ENCODE data around the gene ST3GAL4. TPM values are rescaled to one million over a fixed set of nuclear protein-coding genes. Genes with fewer than 3 reads are reported as not detected.
A peak's percentile ranks its signal among the peaks of the same experiment; 100 is the strongest.

ST3GAL4 gene
- total and polyA plus RNA-seq, 7 donors: 43.1 to 336 (median 69.2) TPM

GRCh38 chr11:126404367-126404766 is 48.9 kb downstream of the ST3GAL4 start:
- no peak for DNase-seq
- Histone ChIP-seq H3K27ac (no peak overlapping the region), H3K4me3 (no peak overlapping the region), H3K36me3 (peaks cover 0 to 30% (median 16%) of the 10 kb centered on the region in 4 donors), H3K9me3 (no peaks in the 10 kb centered on the region), H3K4me1 (no peaks in the 10 kb centered on the region), H3K27me3 (no peaks in the 10 kb centered on the region)
- TF ChIP-seq, protein P1, sequence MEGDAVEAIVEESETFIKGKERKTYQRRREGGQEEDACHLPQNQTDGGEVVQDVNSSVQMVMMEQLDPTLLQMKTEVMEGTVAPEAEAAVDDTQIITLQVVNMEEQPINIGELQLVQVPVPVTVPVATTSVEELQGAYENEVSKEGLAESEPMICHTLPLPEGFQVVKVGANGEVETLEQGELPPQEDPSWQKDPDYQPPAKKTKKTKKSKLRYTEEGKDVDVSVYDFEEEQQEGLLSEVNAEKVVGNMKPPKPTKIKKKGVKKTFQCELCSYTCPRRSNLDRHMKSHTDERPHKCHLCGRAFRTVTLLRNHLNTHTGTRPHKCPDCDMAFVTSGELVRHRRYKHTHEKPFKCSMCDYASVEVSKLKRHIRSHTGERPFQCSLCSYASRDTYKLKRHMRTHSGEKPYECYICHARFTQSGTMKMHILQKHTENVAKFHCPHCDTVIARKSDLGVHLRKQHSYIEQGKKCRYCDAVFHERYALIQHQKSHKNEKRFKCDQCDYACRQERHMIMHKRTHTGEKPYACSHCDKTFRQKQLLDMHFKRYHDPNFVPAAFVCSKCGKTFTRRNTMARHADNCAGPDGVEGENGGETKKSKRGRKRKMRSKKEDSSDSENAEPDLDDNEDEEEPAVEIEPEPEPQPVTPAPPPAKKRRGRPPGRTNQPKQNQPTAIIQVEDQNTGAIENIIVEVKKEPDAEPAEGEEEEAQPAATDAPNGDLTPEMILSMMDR (IDR thresholded peaks at IDR 0.05): no peak
- no peak for TF ChIP-seq EP300 (IDR thresholded peaks at IDR 0.05)
- TF ChIP-seq POLR2AphosphoS5 (IDR thresholded peaks at IDR 0.05): no peak
- no peak for TF ChIP-seq POLR2A (IDR thresholded peaks at IDR 0.05)
- 88 to 92% methylated on average over 5 of the region's 5 CpGs for WGBS, 2 donors
- intact Hi-C loops (cut with DNase I): no loop called here

DNA sequence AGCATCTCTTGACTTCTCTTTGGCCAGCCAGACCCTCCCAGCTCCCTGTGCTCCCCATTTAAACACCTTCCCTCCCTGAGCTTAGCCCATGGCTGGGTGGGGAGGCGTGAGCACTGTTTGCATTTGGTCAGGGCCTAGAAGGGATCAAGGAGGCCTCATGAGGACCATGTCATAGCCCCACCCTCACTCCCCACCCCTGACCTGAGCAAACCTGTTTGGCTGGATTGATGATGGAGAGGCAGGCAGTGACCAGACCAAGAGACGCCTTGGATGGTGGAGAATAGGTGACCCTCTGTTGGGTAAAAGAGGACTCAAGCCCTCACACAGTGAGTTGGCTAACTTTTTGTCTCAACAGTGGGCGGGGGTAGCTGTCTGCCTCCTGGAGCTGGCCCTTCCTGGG is 49.9 kb downstream of the ST3GAL4 start:
- 30 to 80% methylated on average over 3 of the region's 3 CpGs for WGBS, 2 donors
- H3K27ac ChIP-seq: peak overlapping the region in 1 of 4 donors; percentile 12
- H3K9me3 ChIP-seq: no peaks in the 10 kb centered on the region
- no peak overlapping the region for H3K4me3 ChIP-seq
- TF ChIP-seq POLR2A (IDR thresholded peaks at IDR 0.05) (no peak), EP300 (IDR thresholded peaks at IDR 0.05) (no peak), POLR2AphosphoS5 (IDR thresholded peaks at IDR 0.05) (no peak)
- TF ChIP-seq, protein P1 (IDR thresholded peaks at IDR 0.05): no peak
- no peaks in the 10 kb centered on the region for H3K27me3 ChIP-seq
- intact Hi-C loops (cut with DNase I): no loop called here
- peaks cover 0 to 3% (median under 1%) of the 10 kb centered on the region in 4 donors for H3K4me1 ChIP-seq
- H3K36me3 ChIP-seq: peaks cover 0 to 39% (median 17%) of the 10 kb centered on the region in 4 donors
- DNase-seq: no peak

DNA sequence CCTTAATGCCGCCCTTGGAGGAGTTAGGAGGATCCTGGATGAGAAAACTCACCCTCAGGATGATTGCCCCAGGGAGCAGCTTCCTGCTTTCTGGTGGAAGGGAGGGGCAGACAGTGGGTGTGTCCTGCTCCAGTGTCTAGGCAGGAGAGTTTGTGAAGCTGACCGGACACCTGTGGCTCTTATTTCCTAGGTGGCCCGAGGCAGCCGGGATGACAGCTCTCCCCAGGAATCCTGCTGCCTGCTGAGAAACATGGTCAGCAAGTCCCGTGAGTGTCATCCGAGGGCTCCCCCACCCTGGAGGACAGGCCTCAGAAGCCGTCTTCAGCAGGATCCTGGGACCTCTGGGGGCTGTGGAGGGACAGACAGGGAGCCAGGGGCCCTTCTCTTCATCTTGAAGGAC is 50.4 kb downstream of the ST3GAL4 start:
- intact Hi-C loops (cut with DNase I): no loop called here
- Histone ChIP-seq H3K9me3 (no peaks in the 10 kb centered on the region), H3K4me3 (no peak overlapping the region), H3K36me3 (peaks cover 0 to 39% (median 17%) of the 10 kb centered on the region in 4 donors), H3K27me3 (no peaks in the 10 kb centered on the region), H3K4me1 (peaks cover 0 to 8% (median 6%) of the 10 kb centered on the region in 4 donors), H3K27ac (peak overlapping the region in 1 of 4 donors; percentile 12)
- TF ChIP-seq POLR2A (IDR thresholded peaks at IDR 0.05): peak in 1 of 2 donors; percentile 50
- no peak for TF ChIP-seq EP300 (IDR thresholded peaks at IDR 0.05)
- no peak for DNase-seq
- WGBS, 2 donors: 25 to 69% methylated on average over 7 of the region's 7 CpGs

DNA sequence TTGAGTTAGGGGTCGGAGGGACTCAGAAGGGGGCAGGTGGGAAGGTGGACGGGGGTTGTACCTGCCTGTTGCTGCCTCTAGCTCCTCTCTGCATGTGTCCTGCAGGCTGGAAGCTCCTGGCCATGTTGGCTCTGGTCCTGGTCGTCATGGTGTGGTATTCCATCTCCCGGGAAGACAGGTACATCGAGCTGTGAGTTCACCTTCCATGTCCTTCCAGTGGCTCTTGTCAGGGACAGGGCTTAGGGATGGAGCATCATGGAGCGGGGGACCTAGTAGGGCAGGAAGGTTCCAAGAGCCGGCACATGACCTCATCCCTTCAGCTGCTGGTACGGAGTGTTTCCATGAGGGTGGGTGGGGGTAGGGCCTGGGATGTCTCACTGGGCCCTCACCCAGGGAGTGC is 50.9 kb downstream of the ST3GAL4 start:
- 90 to 92% methylated on average over 8 of the region's 8 CpGs for whole genome bisulfite sequencing, 2 donors
- H3K9me3 ChIP-seq: no peaks in the 10 kb centered on the region
- TF ChIP-seq, protein P1 (IDR thresholded peaks at IDR 0.05): no peak
- intact Hi-C loops (cut with DNase I): no loop called here
- H3K4me1 ChIP-seq: peaks cover 0 to 13% (median 11%) of the 10 kb centered on the region in 4 donors
- H3K27ac ChIP-seq: peak overlapping the region in 1 of 4 donors; percentile 12
- no peak for DNase-seq
- no peak overlapping the region for H3K4me3 ChIP-seq
- peaks cover 0 to 41% (median 17%) of the 10 kb centered on the region in 4 donors for H3K36me3 ChIP-seq
- no peaks in the 10 kb centered on the region for H3K27me3 ChIP-seq

DNA sequence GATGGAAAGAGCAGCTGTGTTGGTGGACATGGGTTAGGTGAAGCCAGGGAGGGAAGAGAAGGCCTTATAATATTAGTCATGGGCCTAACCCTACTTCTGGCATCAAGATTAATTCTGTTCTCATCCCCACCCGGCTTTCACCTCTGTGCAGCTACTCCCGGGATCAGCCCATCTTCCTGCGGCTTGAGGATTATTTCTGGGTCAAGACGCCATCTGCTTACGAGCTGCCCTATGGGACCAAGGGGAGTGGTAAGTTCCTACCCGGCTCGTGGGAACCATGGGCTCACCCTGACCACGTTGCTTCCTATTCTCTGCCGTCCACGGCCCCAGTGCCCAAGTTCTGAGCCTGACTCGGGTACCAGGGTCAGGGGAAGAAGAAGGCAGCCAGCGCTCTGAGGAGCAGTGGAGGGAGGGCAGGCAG is 51.6 kb downstream of the ST3GAL4 start:
- DNase-seq: no peak
- Histone ChIP-seq H3K9me3 (no peaks in the 10 kb centered on the region), H3K36me3 (peaks cover 0 to 45% (median 17%) of the 10 kb centered on the region in 4 donors), H3K27me3 (no peaks in the 10 kb centered on the region), H3K4me1 (peaks cover 0 to 18% (median 15%) of the 10 kb centered on the region in 4 donors), H3K27ac (no peak overlapping the region), H3K4me3 (no peak overlapping the region)
- intact Hi-C loops (cut with DNase I): no loop called here
- TF ChIP-seq EP300 (IDR thresholded peaks at IDR 0.05) (no peak), POLR2A (IDR thresholded peaks at IDR 0.05) (no peak), POLR2AphosphoS5 (IDR thresholded peaks at IDR 0.05) (no peak)
- TF ChIP-seq, protein P1 (IDR thresholded peaks at IDR 0.05): no peak
- WGBS, 2 donors: 86 to 92% methylated on average over 12 of the region's 12 CpGs

Data from sigmoid colon (tissue), 7 donors.